H1 (cell line): ENCODE measurements around the gene CEP41. TPM values are rescaled to one million over a fixed set of nuclear protein-coding genes. Genes with fewer than 3 reads are reported as not detected.

ENCODE experiments used
- CTCF ChIA-PET: fragments of 300-600 bp; sonication (Branson Sonifier 250); formaldehyde crosslinking; loops from one replicate; lab custom pipeline; 2021; ENCODE audit not compliant: partially characterized antibody; lab: Charles Lee
- POLR2A ChIA-PET: fragments of 300-600 bp; sonication (Branson Sonifier 250); formaldehyde crosslinking; loops from one replicate; lab custom pipeline; 2021; ENCODE audit warnings: inconsistent platforms; ENCODE audit not compliant: partially characterized antibody; lab: Charles Lee
- DNase-seq, 2 experiments: peaks; one replicate each; pipeline versions ENCODE4 v3.0.0 to v3.0.0-alpha.2; 2010 to 2022; ENCODE audit warnings: low spot score in 2 of 2, low read depth in 1 of 2, mixed read lengths in 1 of 2
- FAIRE-seq: peaks from 2 replicates; lab custom pipeline; 2011; peaks lifted over from hg19 to GRCh38; lab: Jason Lieb, UNC
- H2AFZ ChIP-seq: 2 replicates; pipeline ENCODE4 v1.8.1; 2012; ENCODE audit warnings: low read length, inconsistent platforms
- H2AK5ac ChIP-seq: 2 replicates; pipeline ENCODE4 v1.6.1; 2013; ENCODE audit warnings: low read depth, low read length
- H2BK120ac ChIP-seq: replicated peaks from 2 replicates; pipeline ENCODE3; 2013; ENCODE audit warnings: low read depth, low read length, inconsistent platforms
- H2BK12ac ChIP-seq: 2 replicates; pipeline ENCODE4 v1.6.1; 2013; ENCODE audit warnings: low read depth, low read length
- H2BK15ac ChIP-seq: 2 replicates; pipeline ENCODE4 v1.6.1; 2013; ENCODE audit warnings: low read length
- H2BK20ac ChIP-seq: 2 replicates; pipeline ENCODE4 v1.6.1; 2013; ENCODE audit warnings: low read length
- H2BK5ac ChIP-seq: 2 replicates; pipeline ENCODE4 v1.6.1; 2013; ENCODE audit warnings: low read depth, low read length
- H3K14ac ChIP-seq: 2 replicates; pipeline ENCODE4 v1.6.1; 2013; ENCODE audit warnings: inconsistent platforms; ENCODE audit not compliant: insufficient read length
- H3K18ac ChIP-seq: 2 replicates; pipeline ENCODE4 v1.6.1; 2013; ENCODE audit warnings: low read length; ENCODE audit errors: extremely low read depth
- H3K23ac ChIP-seq: 2 replicates; pipeline ENCODE4 v1.6.1; 2013; ENCODE audit warnings: inconsistent platforms; ENCODE audit not compliant: insufficient read length
- H3K23me2 ChIP-seq: 2 replicates; pipeline ENCODE4 v1.6.1; 2013; ENCODE audit warnings: low read depth, low read length
- H3K27ac ChIP-seq: 2 replicates; pipeline ENCODE4 v1.6.1; 2011; ENCODE audit warnings: low read depth, low read length, inconsistent platforms
- H3K27me3 ChIP-seq, 4 experiments: replicated peaks in 1 of 4; 1 replicate in 1 of 4; 2 replicates in 3 of 4; pipeline versions ENCODE4 v1.6.1 to v1.8.1; 2011 to 2013; ENCODE audit warnings: low read length in 3 of 4, mild to moderate bottlenecking in 3 of 4, inconsistent platforms in 2 of 4, mixed read lengths in 2 of 4, moderate library complexity in 1 of 4; ENCODE audit not compliant: control insufficient read depth in 3 of 4, insufficient read depth in 3 of 4; ENCODE audit errors: extremely low read depth in 1 of 4
- H3K36me3 ChIP-seq, 4 experiments: 2 replicates each; pipeline versions ENCODE4 v1.6.1 to v1.8.1; 2011 to 2013; ENCODE audit warnings: mild to moderate bottlenecking in 4 of 4, low read length in 3 of 4, moderate library complexity in 2 of 4, control low read depth in 1 of 4, inconsistent platforms in 1 of 4; ENCODE audit not compliant: insufficient read depth in 4 of 4, control insufficient read depth in 2 of 4
- H3K4ac ChIP-seq: replicated peaks from 2 replicates; pipeline ENCODE3; 2013; ENCODE audit warnings: low read length, low read depth, mixed read lengths, inconsistent platforms; ENCODE audit not compliant: insufficient read length
- H3K4me1 ChIP-seq, 4 experiments: replicated peaks in 1 of 4; 1 replicate in 1 of 4; 2 replicates in 3 of 4; pipeline versions ENCODE4 v1.6.1 to v1.8.1; 2011 to 2013; ENCODE audit warnings: low read length in 3 of 4, inconsistent platforms in 2 of 4, mixed read lengths in 1 of 4; ENCODE audit not compliant: insufficient read depth in 4 of 4, control insufficient read depth in 3 of 4
- H3K4me2 ChIP-seq, 2 experiments: 2 replicates each; pipeline versions ENCODE4 v1.6.1 to v1.8.1; 2011 to 2013; ENCODE audit warnings: low read depth in 2 of 2, low read length in 2 of 2, control low read depth in 1 of 2, inconsistent platforms in 1 of 2, mild to moderate bottlenecking in 1 of 2; ENCODE audit not compliant: insufficient read depth in 1 of 2
- H3K4me3 ChIP-seq, 4 experiments: fragments of 200-600, 300-600 bp in 1 of 4; sonication (generic), shearing (Covaris generic), sonication (Bioruptor Twin) in 1 of 4; 2 replicates each; pipeline versions ENCODE4 v1.5.1 to v1.8.1; 2011 to 2016; ENCODE audit warnings: low read length in 4 of 4, low read depth in 3 of 4, control low read depth in 2 of 4, inconsistent platforms in 2 of 4, mild to moderate bottlenecking in 2 of 4, mixed read lengths in 1 of 4, moderate library complexity in 1 of 4; ENCODE audit not compliant: insufficient read depth in 2 of 4; ENCODE audit errors: extremely low read depth in 1 of 4
- H3K56ac ChIP-seq: replicated peaks from 2 replicates; pipeline ENCODE3; 2013; ENCODE audit warnings: low read depth, mild to moderate bottlenecking, mixed read lengths, low read length, inconsistent platforms; ENCODE audit not compliant: insufficient read length
- H3K79me1 ChIP-seq: 2 replicates; pipeline ENCODE4 v1.6.1; 2013; ENCODE audit warnings: low read depth, low read length, control low read depth
- H3K79me2 ChIP-seq, 2 experiments: 2 replicates each; pipeline versions ENCODE4 v1.6.1 to v1.8.1; 2012 to 2013; ENCODE audit warnings: low read length in 2 of 2, mild to moderate bottlenecking in 2 of 2, inconsistent platforms in 1 of 2; ENCODE audit not compliant: insufficient read depth in 2 of 2, control insufficient read depth in 1 of 2
- H3K9ac ChIP-seq, 4 experiments: replicated peaks in 1 of 4; 1 replicate in 1 of 4; 2 replicates in 3 of 4; pipeline versions ENCODE4 v1.6.1 to v1.8.1; 2011 to 2013; ENCODE audit warnings: low read depth in 3 of 4, low read length in 3 of 4, control low read depth in 2 of 4, mild to moderate bottlenecking in 2 of 4, moderate library complexity in 2 of 4, inconsistent platforms in 1 of 4; ENCODE audit errors: extremely low read depth in 1 of 4
- H3K9me3 ChIP-seq, 2 experiments: 2 replicates each; pipeline versions ENCODE4 v1.6.1 to v1.8.1; 2012 to 2013; ENCODE audit warnings: mild to moderate bottlenecking in 2 of 2, moderate library complexity in 2 of 2, control low read depth in 1 of 2, inconsistent platforms in 1 of 2, low read depth in 1 of 2, low read length in 1 of 2, mixed read lengths in 1 of 2; ENCODE audit not compliant: insufficient read depth in 2 of 2
- H4K20me1 ChIP-seq, 2 experiments: replicated peaks in 1 of 2; 2 replicates each; pipeline versions ENCODE3 to v1.8.1; 2011 to 2013; ENCODE audit warnings: inconsistent platforms in 2 of 2, low read length in 2 of 2, mild to moderate bottlenecking in 1 of 2; ENCODE audit not compliant: insufficient read depth in 2 of 2, control insufficient read depth in 1 of 2
- H4K5ac ChIP-seq: 2 replicates; pipeline ENCODE4 v1.6.1; 2013; ENCODE audit warnings: low read length, low read depth, mixed read lengths, inconsistent platforms; ENCODE audit not compliant: insufficient read length
- H4K8ac ChIP-seq: 2 replicates; pipeline ENCODE4 v1.8.0; 2013; ENCODE audit warnings: mild to moderate bottlenecking, moderate library complexity, low read length, inconsistent platforms; ENCODE audit not compliant: insufficient read depth; ENCODE audit errors: extremely low read depth
- H4K91ac ChIP-seq: replicated peaks from 2 replicates; pipeline ENCODE3; 2013; ENCODE audit warnings: low read length, mixed read lengths, inconsistent platforms; ENCODE audit not compliant: insufficient read length
- CBX8 ChIP-seq: fragments of 300-800, 300-1000 bp; sonication (generic); IDR thresholded peaks from 2 replicates; pipeline ENCODE4 v1.7.1; 2016; ENCODE audit warnings: low read depth, low read length, borderline replicate concordance
- CHD1 ChIP-seq: IDR thresholded peaks from 2 replicates; pipeline ENCODE4 v1.6.1; 2012; ENCODE audit warnings: low read depth, low read length, improper control_type of control experiment
- EGR1 ChIP-seq: IDR thresholded peaks from 2 replicates; pipeline ENCODE4 v1.6.1; 2011; ENCODE audit warnings: low read depth, low read length, borderline replicate concordance
- EP300 ChIP-seq, 2 experiments: IDR thresholded peaks; 1 replicate in 1 of 2; 2 replicates in 1 of 2; pipeline ENCODE4 v1.6.1; 2011 to 2012; ENCODE audit warnings: low read depth in 2 of 2, low read length in 2 of 2, mild to moderate bottlenecking in 2 of 2, borderline replicate concordance in 1 of 2, inconsistent platforms in 1 of 2, moderate library complexity in 1 of 2
- POLR2A ChIP-seq, 2 experiments: IDR thresholded peaks; 1 replicate in 1 of 2; 2 replicates in 1 of 2; pipeline ENCODE4 v1.6.1; 2011; ENCODE audit warnings: low read depth in 2 of 2, low read length in 2 of 2, mild to moderate bottlenecking in 2 of 2; ENCODE audit errors: control extremely low read depth in 1 of 2
- RXRA ChIP-seq: IDR thresholded peaks from 2 replicates; pipeline ENCODE4 v1.6.1; 2011; ENCODE audit warnings: low read depth, mild to moderate bottlenecking, low read length, moderate library complexity; ENCODE audit not compliant: insufficient read depth
- SIRT6 ChIP-seq: IDR thresholded peaks from one replicate; pipeline ENCODE4 v1.7.1; 2012; ENCODE audit warnings: low read length, inconsistent platforms
- SIX5 ChIP-seq: IDR thresholded peaks from 2 replicates; pipeline ENCODE4 v1.6.1; 2011; ENCODE audit warnings: mild to moderate bottlenecking, low read depth, low read length
- SRF ChIP-seq: IDR thresholded peaks from 2 replicates; pipeline ENCODE4 v1.6.1; 2011; ENCODE audit warnings: mild to moderate bottlenecking, low read depth, low read length, moderate library complexity
- TCF12 ChIP-seq: IDR thresholded peaks from 2 replicates; pipeline ENCODE4 v1.6.1; 2011; ENCODE audit warnings: low read depth, mild to moderate bottlenecking, low read length
- WGBS, 2 experiments: shearing (Covaris generic) in 1 of 2; methylation state at CpG; one replicate each; pipeline versions ENCODE4 v1.1.6 to v1.1.7; 2013 to 2015; ENCODE audit warnings: low lambda C conversion rate in 2 of 2, mixed read lengths in 2 of 2, inconsistent platforms in 1 of 2, low coverage in 1 of 2, missing lambda C conversion rate in 1 of 2; ENCODE audit not compliant: insufficient replicate concordance in 2 of 2, insufficient coverage in 1 of 2, insufficient read length in 1 of 2; ENCODE audit errors: extremely low coverage in 1 of 2, missing lambda C conversion rate in 1 of 2; 5-methylcytosine and 5-hydroxymethylcytosine counted together
- polyA plus RNA-seq, 7 experiments: library from polyadenylated mRNA; depleted of rRNA in 3 of 7; stranded (reverse) in 5 of 7; unstranded in 2 of 7; fragments of >200 nt in 5 of 7; fragments of 200-250 nt in 2 of 7; gene quantifications; 1 replicate in 5 of 7; 2 replicates in 1 of 7; 4 replicates in 1 of 7; pipeline versions ENCODE4 v1.2.1 to v1.2.3, GENCODE V29; 2011 to 2013; ENCODE audit warnings: missing spikeins in 2 of 7, mixed read lengths in 2 of 7
- total RNA-seq: library from RNA; stranded (reverse); fragmentation: NEBNext Ultra II Directional; extraction: Animal tissue kit (Norgen Biotek cat#: 25700); gene quantifications from 2 replicates; pipeline ENCODE4 v1.2.1, GENCODE V29; 2021
- TF ChIP-seq, protein P1 (sequence below): IDR thresholded peaks from 2 replicates; pipeline ENCODE4 v1.6.1; 2012; ENCODE audit warnings: low read length, inconsistent platforms
- TF ChIP-seq, protein P2 (sequence below): IDR thresholded peaks from 2 replicates; pipeline ENCODE4 v1.6.1; 2011; ENCODE audit warnings: low read length, improper control_type of control experiment

The CEP41 gene
- total and polyA plus RNA-seq, 2 of the 8 experiments (the other 6 are each of a cell fraction or from before 2014, with no cell fraction given): 9.3 to 12.8 TPM

DNA sequence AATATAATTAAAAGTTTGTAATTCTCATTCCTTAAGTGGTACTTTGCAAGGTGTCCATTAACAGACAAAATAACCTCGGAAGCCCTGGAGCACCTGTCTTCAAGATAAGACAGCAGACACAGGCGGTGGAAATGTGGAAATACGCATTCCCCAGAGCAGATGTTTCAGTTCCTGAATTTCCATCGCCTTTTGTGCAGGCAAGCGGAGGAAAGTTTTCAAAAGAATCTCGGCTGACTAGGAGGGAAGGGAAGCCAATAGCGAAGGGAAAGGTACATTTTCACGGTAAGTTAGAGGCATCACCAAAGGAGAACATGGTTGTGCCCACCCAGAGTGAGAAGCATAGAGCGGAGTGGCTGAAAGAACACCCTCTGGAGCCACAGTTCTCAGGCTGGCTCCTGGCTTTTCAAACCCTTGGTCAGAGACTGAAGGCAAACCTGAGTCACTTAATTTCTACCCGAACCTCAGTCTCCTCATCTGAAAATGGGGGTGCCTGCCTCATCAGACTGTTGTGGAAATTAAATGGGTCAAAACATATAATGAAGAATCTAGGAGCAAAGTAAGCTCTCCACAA lies 46.9 kb downstream of the CEP41 start:
- H3K4me2 ChIP-seq: no peak overlapping the region
- WGBS, 2 experiments: 85% methylated on average over 10 of the region's 10 CpGs; no CpG with 5 or more reads in 1 of the 2 experiments
- TF ChIP-seq SIX5: no peak
- TF ChIP-seq TCF12: no peak
- TF ChIP-seq POLR2A (IDR thresholded peaks at IDR 0.05; ENCODE audit: control extremely low read depth in 1 of 2, low read depth in 2 of 2, low read length in 2 of 2): no peak
- TF ChIP-seq CBX8: no peak
- TF ChIP-seq EGR1: no peak
- no peak for TF ChIP-seq EP300 (IDR thresholded peaks at IDR 0.05; ENCODE audit: borderline replicate concordance in 1 of 2, low read depth in 2 of 2, low read length in 2 of 2)
- TF ChIP-seq, protein P1, sequence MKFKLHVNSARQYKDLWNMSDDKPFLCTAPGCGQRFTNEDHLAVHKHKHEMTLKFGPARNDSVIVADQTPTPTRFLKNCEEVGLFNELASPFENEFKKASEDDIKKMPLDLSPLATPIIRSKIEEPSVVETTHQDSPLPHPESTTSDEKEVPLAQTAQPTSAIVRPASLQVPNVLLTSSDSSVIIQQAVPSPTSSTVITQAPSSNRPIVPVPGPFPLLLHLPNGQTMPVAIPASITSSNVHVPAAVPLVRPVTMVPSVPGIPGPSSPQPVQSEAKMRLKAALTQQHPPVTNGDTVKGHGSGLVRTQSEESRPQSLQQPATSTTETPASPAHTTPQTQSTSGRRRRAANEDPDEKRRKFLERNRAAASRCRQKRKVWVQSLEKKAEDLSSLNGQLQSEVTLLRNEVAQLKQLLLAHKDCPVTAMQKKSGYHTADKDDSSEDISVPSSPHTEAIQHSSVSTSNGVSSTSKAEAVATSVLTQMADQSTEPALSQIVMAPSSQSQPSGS: no peak
- no peak for TF ChIP-seq CHD1
- no peak for TF ChIP-seq SIRT6
- no peak for TF ChIP-seq RXRA
- TF ChIP-seq, protein P2, sequence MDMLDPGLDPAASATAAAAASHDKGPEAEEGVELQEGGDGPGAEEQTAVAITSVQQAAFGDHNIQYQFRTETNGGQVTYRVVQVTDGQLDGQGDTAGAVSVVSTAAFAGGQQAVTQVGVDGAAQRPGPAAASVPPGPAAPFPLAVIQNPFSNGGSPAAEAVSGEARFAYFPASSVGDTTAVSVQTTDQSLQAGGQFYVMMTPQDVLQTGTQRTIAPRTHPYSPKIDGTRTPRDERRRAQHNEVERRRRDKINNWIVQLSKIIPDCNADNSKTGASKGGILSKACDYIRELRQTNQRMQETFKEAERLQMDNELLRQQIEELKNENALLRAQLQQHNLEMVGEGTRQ: no peak
- no peak for TF ChIP-seq SRF

More for the DNA sequence above, 46.9 kb downstream of the CEP41 start:
- no peaks in the 10 kb centered on the region for H4K20me1 ChIP-seq
- H3K36me3 ChIP-seq: no peaks in the 10 kb centered on the region
- no peak overlapping the region for H2BK12ac ChIP-seq
- no peak overlapping the region for H3K4me3 ChIP-seq
- H2BK20ac ChIP-seq: no peak overlapping the region
- no peak overlapping the region for H2BK120ac ChIP-seq
- H3K23ac ChIP-seq: no peak overlapping the region
- H2AFZ ChIP-seq: no peak overlapping the region
- no peaks in the 10 kb centered on the region for H3K79me1 ChIP-seq
- no peaks in the 10 kb centered on the region for H3K79me2 ChIP-seq
- H2AK5ac ChIP-seq: no peak overlapping the region
- no peak overlapping the region for H3K56ac ChIP-seq
- no peak overlapping the region for H3K27ac ChIP-seq
- no peaks in the 10 kb centered on the region for H3K23me2 ChIP-seq
- ChIA-PET POLR2A (no interaction called here), CTCF (interaction anchor here (0.7 to 1.3 kb wide), 2 partner anchors 9 to 100 kb away, joined by 3 to 5 read pairs; no protein-coding TSS in a partner anchor)
- no peak overlapping the region for H3K14ac ChIP-seq
- no peak overlapping the region for H4K91ac ChIP-seq
- FAIRE-seq: no peak
- no peaks in the 10 kb centered on the region for H3K27me3 ChIP-seq
- H3K4ac ChIP-seq: no peak overlapping the region
- H3K18ac ChIP-seq: no peak overlapping the region
- H4K8ac ChIP-seq: no peak overlapping the region
- H3K9me3 ChIP-seq: no peaks in the 10 kb centered on the region
- H4K5ac ChIP-seq: no peak overlapping the region
- H2BK15ac ChIP-seq: no peak overlapping the region
- H2BK5ac ChIP-seq: no peak overlapping the region
- no peak overlapping the region for H3K9ac ChIP-seq
- H3K4me1 ChIP-seq: peaks cover 0 to 2% (median 0%) of the 10 kb centered on the region in 4 experiments; a peak in 2 of 7 replicates
- DNase-seq: no peak
